GM12873 (cell line): ENCODE measurements around the gene ALDH9A1.

Experiments
- CTCF ChIP-seq: IDR thresholded peaks from 2 replicates; pipeline ENCODE4 v1.5.1; 2012; ENCODE audit warnings: low read depth, mild to moderate bottlenecking, moderate library complexity, low read length, control low read depth; ENCODE audit not compliant: insufficient read depth; ENCODE audit errors: missing control alignments

The ALDH9A1 gene

GRCh38 chr1:165647517-165647916, 50.8 kb downstream of the ALDH9A1 start:
- TF ChIP-seq CTCF: no peak

GRCh38 chr1:165645654-165646366, 52.6 kb downstream of the ALDH9A1 start:
- no peak for TF ChIP-seq CTCF

GRCh38 chr1:165644064-165644735, 54.2 kb downstream of the ALDH9A1 start:
- no peak for TF ChIP-seq CTCF

- TF ChIP-seq CTCF: no peak
Measured at GRCh38 chr1:165641231-165641987, 57.0 kb downstream of the ALDH9A1 start.

GRCh38 chr1:165639821-165640623, 58.3 kb downstream of the ALDH9A1 start:
- TF ChIP-seq CTCF: no peak

GRCh38 chr1:165637427-165637826, 60.9 kb downstream of the ALDH9A1 start:
- TF ChIP-seq CTCF: no peak
